ENCODE data around the gene ACRBP.

The ACRBP gene

DNA sequence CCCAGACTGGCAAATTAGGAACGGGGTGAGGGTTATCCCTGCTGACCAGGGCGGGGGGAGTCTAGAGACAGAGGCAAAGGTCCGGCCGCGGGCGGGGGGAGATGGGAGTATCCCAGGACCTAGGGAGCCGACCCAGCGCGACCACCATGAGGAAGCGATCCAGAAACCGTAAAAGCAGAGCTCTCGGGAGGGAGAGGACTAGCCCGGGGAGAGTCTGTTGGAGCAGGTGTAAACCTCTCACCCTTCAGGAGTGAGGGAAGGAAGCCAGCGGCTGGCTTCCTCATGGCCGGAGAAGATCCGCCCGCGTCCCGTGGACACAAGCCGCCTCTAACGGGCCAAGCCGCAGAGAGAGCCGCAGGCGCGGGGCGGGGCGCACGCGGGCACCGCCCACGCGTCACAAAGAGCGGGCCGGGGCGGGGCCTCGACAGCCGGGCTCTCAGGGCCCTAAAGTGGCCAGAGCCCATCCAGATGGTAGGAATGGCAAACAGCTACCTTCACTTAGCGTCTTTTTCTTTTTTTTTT, at the start of gene ACRBP:
TSS of gene ACRBP (minus strand) at position 350 of the 522 bp plus-strand sequence. CDS start at position 284, 66 bp downstream.
- DNase-seq = peak; percentile 23

- no peak for DNase-seq
These were observed 48.2 kb upstream of the ACRBP start for GRCh38 chr12:6695313-6696045.

GRCh38 chr12:6694701-6695100, 47.5 kb upstream of the ACRBP start:
- no peak for DNase-seq

DNA sequence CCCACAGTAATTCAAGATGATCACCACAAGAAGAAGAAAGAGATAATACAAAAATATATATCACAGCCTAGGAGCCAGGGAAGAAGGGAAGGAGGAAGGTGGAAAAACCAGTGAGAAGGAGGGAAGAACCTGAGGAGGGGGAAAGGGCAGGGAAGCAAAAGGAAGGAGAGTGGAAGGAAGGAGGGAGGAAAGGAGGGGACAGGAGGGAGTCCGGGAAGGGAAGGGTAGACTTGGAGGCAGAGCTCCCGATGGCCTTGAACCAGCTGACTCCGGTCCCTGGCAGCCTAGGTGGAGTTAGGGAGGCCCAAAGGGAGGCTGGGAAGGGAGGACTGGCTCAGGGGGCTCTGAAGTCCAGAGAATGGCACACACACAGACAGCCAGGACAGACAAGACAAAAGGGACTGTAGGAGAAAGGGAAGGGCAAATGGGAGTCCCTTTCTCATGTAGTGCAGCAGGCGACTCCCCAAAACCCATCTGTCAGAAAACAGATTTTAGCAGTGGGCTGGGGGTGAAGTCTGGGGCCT, 46.7 kb upstream of the ACRBP start:
- DNase-seq = no peak

GRCh38 chr12:6692888-6693287, 45.7 kb upstream of the ACRBP start:
- no peak for DNase-seq

DNA sequence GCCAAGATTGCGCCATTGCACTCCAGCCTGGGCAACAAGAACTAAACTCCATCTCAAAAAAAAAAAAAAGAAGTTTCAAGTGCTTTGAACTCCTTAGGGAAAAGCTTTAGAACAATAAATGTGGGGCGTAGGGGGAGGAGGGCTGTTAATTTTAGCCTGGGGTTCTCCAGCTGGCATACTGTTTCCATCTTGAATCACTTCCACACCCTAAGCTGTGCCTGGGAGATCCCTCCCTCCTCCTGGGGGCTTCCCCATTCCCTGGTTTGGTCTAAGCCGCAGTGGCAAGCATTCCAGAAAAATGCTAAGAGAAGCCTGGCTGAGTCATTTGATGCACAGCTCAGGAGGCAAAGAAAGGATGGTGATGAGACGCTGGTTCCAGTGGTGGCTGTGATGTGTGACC, 44.2 kb upstream of the ACRBP start:
- DNase-seq = no peak

GRCh38 chr12:6688999-6689882, 42.0 kb upstream of the ACRBP start, which contains the start of gene ZNF384:
TSS of gene ZNF384 (minus strand) at chr12:6689375. CDS start at chr12:6679520, 9,855 bp downstream.
- DNase-seq = peak; percentile 98

DNA sequence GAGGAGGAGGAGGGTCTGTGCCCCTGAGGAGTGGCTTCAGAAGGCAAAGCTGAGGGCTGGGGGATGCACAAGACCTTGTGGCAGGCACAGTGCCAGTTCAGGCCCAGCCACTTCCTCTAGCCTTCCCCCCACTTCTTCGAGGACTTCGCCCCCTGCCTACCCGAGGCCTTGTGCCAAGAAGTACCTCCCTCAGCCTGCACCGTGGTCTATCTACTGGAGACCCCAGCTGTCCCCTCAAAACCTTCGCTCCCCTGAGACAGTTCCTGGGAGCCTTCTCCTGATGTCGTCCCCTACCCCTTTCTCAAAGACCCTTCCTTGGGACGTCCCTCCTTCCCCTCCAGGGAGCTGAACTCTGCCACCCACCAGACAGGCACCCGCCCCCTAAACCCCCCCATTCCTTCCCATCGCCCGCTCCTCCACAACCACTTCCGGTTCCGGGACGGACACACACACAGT, 41.3 kb upstream of the ACRBP start:
- peak; percentile 53 for DNase-seq

DNA sequence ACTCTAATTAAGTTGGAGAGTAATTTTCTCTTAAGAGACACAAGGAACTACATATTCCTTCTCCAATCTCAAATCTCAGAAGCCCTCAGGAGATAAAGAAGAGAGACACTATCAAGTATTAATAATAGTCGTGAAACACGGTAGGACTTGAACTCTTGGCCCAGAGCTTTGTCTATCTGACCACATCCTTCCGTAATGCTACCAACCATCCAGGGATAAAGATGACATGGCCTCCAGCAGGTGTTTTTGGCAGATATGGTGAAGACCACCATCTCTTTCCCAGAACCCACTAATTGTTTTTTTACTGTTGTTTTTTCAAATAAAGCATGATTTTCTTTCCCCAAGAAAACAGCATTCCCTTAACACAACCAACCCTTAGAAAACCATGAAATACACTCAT, 38.6 kb upstream of the ACRBP start:
- no peak for DNase-seq

- peak; percentile 75 for DNase-seq
These were observed 37.4 kb upstream of the ACRBP start for GRCh38 chr12:6684609-6685008.

- no peak for DNase-seq
These were observed 29.7 kb upstream of the ACRBP start for GRCh38 chr12:6676962-6677361.

DNA sequence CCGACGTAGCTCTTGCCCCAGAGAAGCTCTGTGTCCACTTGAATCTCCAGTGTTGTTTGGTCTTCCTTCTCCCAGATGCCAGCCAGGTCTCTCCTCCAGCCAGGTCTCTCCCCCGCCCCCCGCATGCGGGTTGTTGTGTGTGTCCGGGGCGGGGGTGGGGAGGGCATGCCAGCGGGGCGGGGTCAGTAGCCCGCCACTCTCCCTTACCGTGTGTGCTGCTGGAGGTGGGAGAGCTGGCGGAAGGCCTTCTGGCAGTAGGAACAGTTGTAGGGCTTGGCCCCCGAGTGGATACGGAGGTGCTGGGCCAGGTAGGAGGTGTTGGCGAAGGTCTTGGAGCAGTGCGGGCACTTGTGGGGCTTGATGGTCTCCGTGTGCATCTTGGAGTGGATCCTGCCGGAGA, 24.9 kb upstream of the ACRBP start:
- no peak for DNase-seq

- DNase-seq = no peak
These were observed 20.5 kb upstream of the ACRBP start for GRCh38 chr12:6667559-6668210.

GRCh38 chr12:6666211-6666610, 19.0 kb upstream of the ACRBP start:
- no peak for DNase-seq

DNA sequence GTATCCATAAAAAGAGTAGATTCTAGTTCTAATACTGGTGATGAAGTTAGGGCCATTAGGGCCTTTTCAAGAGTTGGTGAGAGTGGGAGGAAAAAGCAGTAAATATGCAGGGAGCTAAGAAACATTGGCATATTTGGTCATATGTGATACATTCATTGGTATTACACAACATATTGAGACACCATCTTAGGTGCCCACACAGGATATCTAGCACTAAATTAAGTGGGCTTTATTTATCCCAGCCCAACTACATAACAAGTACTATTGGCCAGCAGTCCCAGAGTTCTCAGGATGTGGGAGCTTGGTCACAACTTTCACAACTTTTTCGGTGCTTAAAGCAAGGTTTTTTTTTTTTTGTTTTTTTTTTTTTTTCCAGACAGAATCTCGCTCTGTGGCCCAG, 17.7 kb upstream of the ACRBP start:
- no peak for DNase-seq

- DNase-seq = peak; percentile 99
These were observed 15.9 kb upstream of the ACRBP start, which contains the start of gene ING4 for GRCh38 chr12:6662906-6663742. TSS of gene ING4 (minus strand) at chr12:6663119. CDS start at chr12:6663101, 18 bp downstream.

GRCh38 chr12:6662602-6662905, 15.3 kb upstream of the ACRBP start:
- no peak for DNase-seq

DNA sequence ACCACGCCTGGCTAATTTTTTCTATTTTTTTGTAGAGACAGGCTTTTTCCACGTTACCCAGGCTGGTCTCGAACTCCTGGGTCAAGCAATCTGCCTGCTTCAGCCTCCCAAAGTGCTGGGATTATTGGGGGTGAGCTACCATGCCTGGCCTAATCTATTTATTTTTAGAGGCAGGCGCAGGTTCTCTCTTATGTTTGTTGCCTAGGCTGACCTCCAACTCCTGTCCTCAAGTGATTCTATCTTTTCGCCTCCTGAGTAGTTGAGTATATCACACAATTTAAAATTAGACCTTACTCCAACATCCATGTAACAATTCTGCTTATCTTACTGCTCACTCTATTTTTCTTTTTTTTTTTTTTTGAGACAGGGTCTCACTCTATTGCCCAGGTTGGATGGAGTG, 6.8 kb upstream of the ACRBP start:
- DNase-seq = no peak

DNA sequence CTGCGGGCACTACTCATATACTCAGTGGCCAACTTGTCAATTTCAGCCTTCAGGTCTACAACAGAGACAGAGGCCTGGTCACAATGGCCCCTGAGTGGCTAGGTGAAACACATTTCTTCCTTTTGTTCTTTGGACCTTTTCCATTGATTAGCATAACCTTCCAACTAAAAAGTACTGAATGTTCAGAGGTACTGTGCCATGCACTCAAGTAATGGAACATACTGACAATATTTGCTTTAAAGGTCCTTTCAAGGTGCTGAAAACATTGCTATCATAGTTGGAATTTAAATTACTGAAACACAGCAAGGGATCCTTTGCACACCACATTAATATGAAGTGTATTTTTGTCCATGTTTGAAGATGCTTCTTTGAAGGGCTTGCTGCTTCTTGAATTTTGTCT, 6.1 kb upstream of the ACRBP start:
- DNase-seq = no peak

- DNase-seq = no peak
These were observed 5.2 kb upstream of the ACRBP start for GRCh38 chr12:6652391-6652790.

- DNase-seq = no peak
These were observed 3.6 kb upstream of the ACRBP start for GRCh38 chr12:6650832-6651231.

Measured in CD4-positive, alpha-beta T cell treated with Interleukin-10 for 1 hour (primary cell).